Calu3 (cell line): ENCODE measurements around the gene AGO4. TPM values are rescaled to one million over a fixed set of nuclear protein-coding genes. Genes with fewer than 3 reads are reported as not detected.
"Not testable (repeated sequence)": the region's sequence is repeated elsewhere in the genome, so short reads cannot be mapped to it uniquely, and the experiment has no call there.

ENCODE experiments used
- BruUV-seq: library from RNA; stranded (reverse); fragments of 400-500 nt; replicated peaks from 2 replicates; lab custom pipeline; 2021; lab: Mats Ljungman, UMichigan
- CTCF ChIA-PET: fragments of 300-600 bp; sonication (Branson Sonifier 250); formaldehyde crosslinking; loops from one replicate; lab custom pipeline; 2022; ENCODE audit warnings: antibody characterized with exemption; lab: Charles Lee
- DNase-seq: peaks from one replicate; pipeline ENCODE4 v3.0.0; 2022
- H3K27ac Mint-ChIP-seq: one replicate; pipeline ENCODE4 v1.8.0; 2022; ENCODE audit warnings: mixed read lengths; ENCODE audit not compliant: unreplicated experiment
- H3K27me3 Mint-ChIP-seq: one replicate; pipeline ENCODE4 v1.8.0; 2022; ENCODE audit warnings: mixed read lengths; ENCODE audit not compliant: unreplicated experiment
- H3K36me3 Mint-ChIP-seq: one replicate; pipeline ENCODE4 v1.8.0; 2022; ENCODE audit warnings: mild to moderate bottlenecking, moderate library complexity, mixed read lengths; ENCODE audit not compliant: insufficient read depth, unreplicated experiment
- H3K4me1 Mint-ChIP-seq: one replicate; pipeline ENCODE4 v1.8.0; 2022; ENCODE audit warnings: mild to moderate bottlenecking, low read depth, mixed read lengths; ENCODE audit not compliant: unreplicated experiment
- H3K4me3 Mint-ChIP-seq: one replicate; pipeline ENCODE4 v1.8.0; 2022; ENCODE audit warnings: mild to moderate bottlenecking, low read depth, moderate library complexity, mixed read lengths; ENCODE audit not compliant: unreplicated experiment
- H3K9me3 Mint-ChIP-seq: one replicate; pipeline ENCODE4 v1.8.0; 2022; ENCODE audit warnings: low read depth, mixed read lengths; ENCODE audit not compliant: unreplicated experiment
- CTCF ChIP-seq: fragments of 200-600 bp; IDR thresholded peaks from one replicate; pipeline ENCODE4 v1.8.0; 2022; ENCODE audit warnings: antibody characterized with exemption; ENCODE audit not compliant: unreplicated experiment
- intact Hi-C: fragments of 100-400 bp; cut with micrococcal nuclease; formaldehyde crosslinking; loops from one replicate; pipeline ENCODE4 v1.10.0; 2022; ENCODE audit not compliant: unreplicated experiment
- total RNA-seq: library from RNA; stranded (reverse); gene quantifications from 2 replicates; pipeline ENCODE4 v1.2.3, GENCODE V29; 2022

Gene AGO4
- total RNA-seq, 1 experiment from 2014 or later, result 8.3 TPM

GRCh38 chr1:35768350-35769187 lies 39.2 kb upstream of the AGO4 start:
- intact Hi-C loops, result no loop called here
- no peak for DNase-seq
- H3K27ac Mint-ChIP-seq, result peak overlapping the region; percentile 68

GRCh38 chr1:35769188-35769758 lies 38.5 kb upstream of the AGO4 start:
- H3K36me3 Mint-ChIP-seq, result peaks cover 18% of the 10 kb centered on the region
- intact Hi-C loops, result no loop called here
- BruUV-seq, result no TSS peak
- TF ChIP-seq CTCF, result no peak
- peak; percentile 88 for DNase-seq
- CTCF ChIA-PET, result interaction anchor here (0.6 to 1.2 kb wide), 7 partner anchors 8 to 845 kb away, joined by 3 to 4 read pairs (median 3); partner anchors contain the start of gene NCDN
- H3K27me3 Mint-ChIP-seq, result no peaks in the 10 kb centered on the region
- H3K9me3 Mint-ChIP-seq, result no peaks in the 10 kb centered on the region
- H3K4me3 Mint-ChIP-seq, result peak overlapping the region; percentile 80
- peak overlapping the region; percentile 68 for H3K27ac Mint-ChIP-seq
- no peaks in the 10 kb centered on the region for H3K4me1 Mint-ChIP-seq

More at GRCh38 chr1:35768350-35769187, 39.2 kb upstream of the AGO4 start:
- H3K4me3 Mint-ChIP-seq, result peak overlapping the region; percentile 80
- no peak for TF ChIP-seq CTCF
- BruUV-seq, result TSS peak; percentile 44
- H3K4me1 Mint-ChIP-seq, result no peaks in the 10 kb centered on the region
- H3K36me3 Mint-ChIP-seq, result peaks cover 18% of the 10 kb centered on the region
- no peaks in the 10 kb centered on the region for H3K27me3 Mint-ChIP-seq
- CTCF ChIA-PET, result interaction anchor here (0.6 to 1.2 kb wide), 7 partner anchors 8 to 844 kb away, joined by 3 to 4 read pairs (median 3); no protein-coding TSS in a partner anchor
- H3K9me3 Mint-ChIP-seq, result no peaks in the 10 kb centered on the region

GRCh38 chr1:35773711-35774110 lies 34.1 kb upstream of the AGO4 start:
- H3K36me3 Mint-ChIP-seq, result peaks cover 15% of the 10 kb centered on the region
- intact Hi-C loops, result loop anchor here (1.0 to 5.0 kb wide), 3 partner anchors 46 to 323 kb away; no protein-coding TSS in a partner anchor
- H3K9me3 Mint-ChIP-seq, result no peaks in the 10 kb centered on the region
- H3K4me3 Mint-ChIP-seq, result no peak overlapping the region
- no TSS peak for BruUV-seq
- TF ChIP-seq CTCF, result no peak
- H3K27me3 Mint-ChIP-seq, result no peaks in the 10 kb centered on the region
- CTCF ChIA-PET, result no interaction called here
- DNase-seq, result no peak
- no peaks in the 10 kb centered on the region for H3K4me1 Mint-ChIP-seq
- no peak overlapping the region for H3K27ac Mint-ChIP-seq

GRCh38 chr1:35776172-35776571 lies 31.6 kb upstream of the AGO4 start:
- not testable (repeated sequence) for H3K27me3 Mint-ChIP-seq, H3K4me3 Mint-ChIP-seq

More at GRCh38 chr1:35776172-35776571, 31.6 kb upstream of the AGO4 start:
- BruUV-seq, H3K27ac Mint-ChIP-seq, H3K9me3 Mint-ChIP-seq, intact Hi-C loops, H3K36me3 Mint-ChIP-seq, H3K4me1 Mint-ChIP-seq, CTCF ChIA-PET, DNase-seq: not testable (repeated sequence)
